HG03457 (cell line): ENCODE results near the gene BBOF1.
"Not testable (repeated sequence)": the region's sequence is repeated elsewhere in the genome, so short reads cannot be mapped to it uniquely, and the experiment has no call there.

ENCODE experiments used
- ATAC-seq: cut with Tn5 transposase; IDR thresholded peaks from one replicate; pipeline ENCODE4 v1.9.1; 2021; ENCODE audit warnings: moderate number of reproducible peaks; ENCODE audit not compliant: unreplicated experiment

BBOF1 gene, protein sequence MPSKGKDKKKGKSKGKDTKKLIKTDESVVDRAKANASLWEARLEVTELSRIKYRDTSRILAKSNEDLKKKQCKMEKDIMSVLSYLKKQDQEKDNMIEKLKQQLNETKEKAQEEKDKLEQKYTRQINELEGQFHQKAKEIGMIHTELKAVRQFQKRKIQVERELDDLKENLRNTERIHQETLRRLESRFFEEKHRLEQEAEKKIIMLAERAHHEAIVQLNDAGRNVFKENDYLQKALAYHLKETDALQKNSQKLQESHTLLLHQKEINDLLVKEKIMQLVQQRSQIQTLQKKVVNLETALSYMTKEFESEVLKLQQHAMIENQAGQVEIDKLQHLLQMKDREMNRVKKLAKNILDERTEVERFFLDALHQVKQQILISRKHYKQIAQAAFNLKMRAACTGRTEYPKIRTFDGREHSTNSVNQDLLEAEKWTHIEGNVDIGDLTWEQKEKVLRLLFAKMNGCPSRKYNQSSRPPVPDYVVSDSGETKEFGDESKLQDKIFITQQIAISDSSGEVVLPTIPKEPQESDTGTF

DNA sequence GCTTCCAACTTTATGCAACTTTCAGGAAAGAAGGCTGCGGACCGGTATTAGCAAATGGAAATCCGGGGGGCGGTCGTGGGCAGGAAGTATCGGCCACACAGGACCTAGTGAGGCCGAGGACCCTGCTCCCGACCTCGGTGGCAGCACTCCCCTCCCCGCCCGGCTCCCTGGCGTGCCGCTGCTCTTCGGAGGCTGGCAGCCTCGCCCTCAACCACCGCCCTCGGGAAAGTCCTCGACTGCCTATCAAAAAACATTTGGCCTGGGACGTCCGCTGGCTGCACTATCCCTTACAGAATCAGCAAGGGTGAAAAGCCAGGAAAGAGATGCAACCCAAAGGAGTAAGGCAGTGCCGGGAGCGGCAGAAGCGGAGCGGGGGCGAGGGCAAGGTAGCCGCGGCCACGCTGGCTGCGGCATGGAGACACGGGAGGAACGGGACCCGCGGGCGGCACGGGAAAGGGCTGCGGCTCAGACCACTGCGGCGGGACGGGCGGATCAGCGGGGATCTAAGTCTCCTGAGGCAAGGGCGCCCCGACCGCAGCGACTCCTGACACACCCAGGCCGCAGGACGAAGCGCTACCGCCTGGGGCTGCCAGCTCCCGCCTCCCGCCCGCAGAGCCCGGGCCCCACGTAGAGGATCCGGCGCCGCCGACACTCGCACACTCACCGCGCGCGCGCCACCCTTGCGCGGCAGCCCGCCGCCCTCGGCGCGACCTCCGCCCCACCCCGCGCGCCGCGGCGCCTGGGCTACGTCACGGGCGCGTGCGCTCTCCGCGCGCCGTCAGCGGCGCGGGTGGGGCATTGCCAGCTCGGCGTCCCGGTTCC lies at the start of gene BBOF1, which contains the start of gene ENTPD5:
BBOF1 (plus strand) TSS at position 764 of the 822 bp plus-strand sequence. CDS start 130 bp downstream, outside the sequence.
ENTPD5 (minus strand) TSS at position 703 of the 822 bp plus-strand sequence. CDS start 31,186 bp downstream, outside the sequence.
- peak; percentile 68 for ATAC-seq

DNA sequence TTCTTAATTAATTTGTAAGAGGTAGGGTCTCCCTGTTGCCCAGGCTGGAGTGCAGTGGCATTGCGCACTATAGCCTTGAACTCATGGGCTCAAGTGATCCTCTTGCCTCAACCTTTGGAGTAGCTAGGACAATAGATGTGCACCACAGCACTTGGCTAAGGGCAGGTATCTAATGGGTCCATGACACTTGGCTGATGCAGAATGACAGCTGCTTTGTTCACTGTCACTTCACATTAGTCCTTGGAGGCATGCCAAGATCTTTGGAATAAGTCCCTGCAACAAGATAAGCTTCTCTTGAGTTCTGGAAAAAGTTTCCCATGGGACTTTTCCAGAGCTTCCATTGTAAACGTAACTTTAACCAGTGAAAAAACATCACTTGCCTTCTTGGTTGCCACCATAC lies 45.7 kb upstream of the BBOF1 start:
- no peak for ATAC-seq

DNA sequence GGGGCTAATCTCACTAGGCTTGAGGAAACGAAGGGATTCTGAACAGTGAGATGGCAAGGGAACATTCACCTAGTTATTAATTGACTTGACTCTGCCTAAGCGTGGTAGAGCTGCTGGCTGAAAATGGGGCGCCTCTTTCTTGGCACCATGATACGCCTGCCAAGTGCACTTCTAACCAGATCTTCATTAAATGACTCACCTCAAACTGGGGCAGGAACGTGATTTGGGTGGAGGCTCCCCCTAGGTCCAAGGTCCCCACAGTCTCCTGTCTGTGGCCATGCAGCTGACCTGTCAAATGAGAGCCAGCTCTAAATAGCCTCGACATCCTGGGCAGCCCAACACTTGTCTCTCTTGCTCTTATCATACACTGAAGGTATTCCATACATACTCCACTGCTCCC lies 43.0 kb upstream of the BBOF1 start:
- no peak for ATAC-seq

DNA sequence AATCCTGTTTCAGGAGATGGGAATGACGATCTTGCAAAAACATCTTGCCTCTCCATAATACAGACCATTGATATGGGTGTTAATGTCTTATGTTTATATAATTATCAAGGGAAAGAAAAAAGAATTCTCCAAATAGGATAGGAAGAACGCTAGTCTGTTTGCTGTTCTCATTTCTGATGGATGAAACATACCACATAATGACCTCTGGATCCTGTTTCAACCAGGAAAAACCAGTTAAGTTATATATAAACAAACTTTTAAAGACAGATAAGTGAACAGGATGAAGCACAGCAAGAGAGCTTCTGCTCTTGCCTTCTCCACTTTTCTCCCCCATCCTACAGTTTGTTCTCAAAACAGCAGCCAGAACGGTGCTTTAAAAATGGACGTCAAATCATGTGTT lies 41.3 kb upstream of the BBOF1 start:
- ATAC-seq, result no peak

DNA sequence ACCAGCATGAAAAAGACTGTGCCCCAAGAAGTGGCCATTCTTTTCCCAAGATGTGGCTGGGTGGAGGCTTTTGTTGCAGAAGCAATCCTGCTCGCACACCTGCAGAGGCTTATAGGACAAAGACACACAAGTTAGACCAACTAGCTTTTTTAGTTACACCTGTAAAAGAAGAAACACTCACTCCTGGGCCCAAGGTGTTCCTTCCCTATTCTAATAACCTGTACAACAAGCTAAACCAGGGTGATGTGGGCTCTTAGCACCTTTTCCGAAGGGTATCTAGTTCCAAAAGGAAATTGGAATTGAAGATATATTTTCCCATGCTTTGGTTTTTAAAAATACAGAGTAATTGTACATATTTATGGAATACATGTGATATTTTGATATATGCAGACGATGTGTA lies 31.1 kb upstream of the BBOF1 start:
- ATAC-seq, result no peak

DNA sequence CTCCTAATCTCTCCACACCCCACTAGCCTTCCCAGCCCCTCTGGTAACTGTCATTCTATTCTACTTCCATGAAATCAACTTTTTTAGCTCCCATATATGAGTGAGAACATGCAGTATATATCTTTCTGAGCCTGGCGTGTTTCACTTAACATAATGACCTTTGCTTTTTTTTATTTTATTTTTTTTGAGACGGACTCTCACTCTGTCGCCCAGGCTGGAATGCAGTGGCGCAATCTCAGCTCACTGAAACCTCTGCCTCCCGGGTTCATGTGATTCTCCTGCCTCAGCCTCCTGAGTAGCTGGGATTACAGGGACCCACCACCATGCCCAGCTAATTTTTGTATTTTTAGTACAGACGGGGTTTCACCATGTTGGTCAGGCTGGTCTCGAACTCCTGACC lies 30.5 kb upstream of the BBOF1 start:
- ATAC-seq, result not testable (repeated sequence)

DNA sequence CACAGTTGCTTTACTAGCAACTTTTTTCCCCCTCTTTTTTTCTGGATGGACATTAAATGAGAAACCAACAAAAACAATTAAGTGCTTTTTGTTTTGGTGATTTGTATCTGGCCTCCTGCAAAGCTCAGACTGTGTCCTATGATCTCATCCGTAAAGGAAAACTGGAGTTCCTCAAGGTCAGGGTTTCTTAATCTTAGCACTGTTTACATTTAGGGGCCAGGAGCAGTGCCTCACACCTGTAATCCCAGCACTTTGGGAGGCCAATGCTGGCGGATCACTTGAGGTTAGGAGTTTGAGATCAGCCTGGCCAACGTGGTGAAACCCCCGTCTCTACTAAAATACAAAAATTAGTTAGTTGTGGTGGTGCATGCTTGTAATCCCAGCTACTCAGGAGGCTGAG lies 28.1 kb upstream of the BBOF1 start:
- no peak for ATAC-seq

DNA sequence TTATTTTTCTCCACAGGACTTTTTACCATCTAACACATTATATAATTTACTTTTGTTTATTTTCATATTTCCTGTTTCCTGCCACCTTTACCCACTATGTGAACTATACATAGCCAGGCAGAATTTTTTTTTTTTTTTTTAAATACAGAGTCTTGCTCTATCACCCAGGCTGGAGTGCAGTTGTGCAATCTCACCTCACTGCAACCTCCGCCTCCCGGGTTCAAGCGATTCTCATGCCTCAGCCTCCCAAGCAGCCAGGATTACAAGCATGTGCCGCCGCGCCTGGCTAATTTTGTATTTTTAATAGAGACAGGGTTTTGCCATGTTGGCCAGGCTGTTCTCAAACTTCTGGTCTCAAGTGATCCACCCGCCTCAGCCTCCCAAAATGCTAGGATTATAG lies 24.2 kb upstream of the BBOF1 start:
- ATAC-seq, result not testable (repeated sequence)

DNA sequence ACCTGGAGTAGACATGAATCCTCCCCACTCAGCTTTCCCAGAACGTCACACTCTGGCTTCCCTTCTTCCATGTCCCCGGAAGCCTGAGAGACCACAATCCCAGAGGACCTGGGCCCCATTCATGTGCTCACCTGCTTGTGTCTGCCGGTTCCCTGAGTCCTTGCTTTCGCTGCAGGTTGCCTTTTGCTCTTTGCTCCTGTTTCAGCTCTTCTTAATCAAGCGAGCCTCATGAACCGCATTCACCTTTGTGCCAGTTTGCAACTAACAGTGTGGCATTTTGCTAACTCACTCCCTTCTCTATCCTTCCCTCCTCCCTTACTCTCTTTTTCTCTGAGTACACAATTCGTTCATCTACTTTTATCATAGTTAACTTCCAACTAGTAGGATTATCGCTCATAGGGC lies 23.2 kb upstream of the BBOF1 start:
- ATAC-seq, result no peak

DNA sequence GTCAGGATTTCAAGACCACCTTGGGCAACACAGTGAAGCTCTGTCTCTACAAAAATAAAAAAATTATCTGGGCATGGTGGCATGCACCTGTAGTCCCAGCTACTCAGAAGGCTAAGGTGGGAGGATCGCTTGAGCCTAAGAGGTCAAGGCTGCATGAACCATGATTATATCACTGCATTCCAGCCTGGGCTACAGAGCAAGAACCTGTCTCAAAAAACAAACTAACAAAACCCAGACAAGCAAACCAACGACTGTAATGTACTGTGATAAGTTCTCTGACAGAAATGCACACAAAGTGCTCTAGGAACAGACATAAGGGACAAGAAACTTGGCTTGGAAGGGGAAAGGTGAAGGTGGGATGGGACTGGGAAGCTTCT lies 22.4 kb upstream of the BBOF1 start:
- no peak for ATAC-seq

DNA sequence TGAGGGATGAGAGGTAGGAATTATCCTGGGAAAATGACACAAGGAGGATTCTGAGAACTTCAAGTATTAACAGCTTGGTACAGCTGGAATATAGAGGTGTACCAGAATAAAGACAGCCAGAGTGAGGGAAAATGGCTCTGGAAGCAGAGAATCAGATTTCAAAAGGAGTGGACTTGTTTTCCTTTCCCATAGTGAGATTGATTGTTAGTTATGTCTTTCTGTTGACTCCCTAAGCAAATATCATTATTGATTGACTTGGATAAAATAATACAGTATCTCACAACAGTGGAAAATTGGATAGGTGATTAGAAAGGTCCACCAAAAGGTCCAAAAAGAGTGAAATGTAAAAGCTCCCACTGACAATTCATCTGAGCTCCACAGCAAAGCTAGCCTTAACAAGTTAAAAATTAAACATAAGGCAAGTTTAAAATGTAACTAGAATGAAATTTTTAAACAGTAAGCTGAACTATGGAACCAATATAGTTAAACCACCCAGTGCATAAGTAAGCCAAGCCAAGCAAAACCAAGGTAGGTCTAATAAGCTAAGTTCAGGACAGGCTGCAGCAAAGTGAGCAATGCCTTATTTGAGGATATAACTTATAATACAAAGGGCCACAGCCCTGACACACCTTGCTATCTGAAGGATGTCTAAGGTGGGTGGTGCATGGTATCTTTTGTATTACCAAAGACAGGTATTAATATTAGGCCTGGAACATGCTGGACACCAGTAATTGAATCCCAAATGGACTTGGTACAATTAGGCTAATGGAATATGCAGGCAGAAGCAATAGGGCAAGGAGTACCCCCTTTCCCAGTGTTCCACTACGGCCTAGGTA lies 21.8 kb upstream of the BBOF1 start:
- ATAC-seq, result no peak

DNA sequence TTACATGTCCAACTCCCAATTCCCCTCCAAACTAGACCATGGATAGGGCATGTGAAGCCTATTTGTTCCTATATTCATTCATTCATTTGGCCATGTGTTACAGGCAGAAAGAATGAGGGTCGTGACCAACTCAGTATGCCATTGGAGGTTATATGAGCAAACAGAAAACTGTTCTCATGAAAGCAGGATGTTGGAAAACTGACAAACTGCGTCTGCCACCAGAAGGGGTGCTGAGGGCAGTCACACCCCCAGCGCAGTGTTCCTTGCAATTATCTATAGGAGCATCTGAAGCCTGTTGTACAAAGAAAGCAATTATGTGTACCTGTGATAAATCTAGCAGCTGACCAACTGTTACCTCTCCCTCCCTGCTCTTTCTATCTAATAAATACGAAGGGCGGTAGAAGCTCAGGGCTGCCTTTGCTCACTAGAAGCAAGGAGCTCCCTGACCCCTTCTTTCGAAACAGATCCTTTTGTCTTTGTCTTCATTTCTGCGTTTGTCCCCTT lies 21.2 kb upstream of the BBOF1 start:
- no peak for ATAC-seq

DNA sequence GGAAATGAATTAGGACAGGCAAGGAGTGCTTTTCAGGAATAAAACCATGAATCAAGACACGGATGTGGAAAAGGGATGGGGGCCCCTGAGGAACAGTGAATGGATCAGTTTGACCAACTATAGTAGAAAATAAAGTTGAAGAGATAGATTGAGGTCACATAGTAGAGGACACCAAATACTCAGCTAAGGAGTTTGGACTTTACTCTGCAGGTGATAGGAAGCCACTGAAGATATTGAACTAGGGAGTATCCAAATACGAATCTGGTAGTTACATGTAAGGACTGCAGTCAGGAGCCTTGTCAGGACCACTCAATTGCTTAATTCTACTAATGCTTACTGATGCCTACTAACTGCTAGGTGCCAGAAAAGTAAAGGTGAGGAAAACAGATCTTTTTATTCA lies 20.4 kb upstream of the BBOF1 start:
- ATAC-seq, result no peak

DNA sequence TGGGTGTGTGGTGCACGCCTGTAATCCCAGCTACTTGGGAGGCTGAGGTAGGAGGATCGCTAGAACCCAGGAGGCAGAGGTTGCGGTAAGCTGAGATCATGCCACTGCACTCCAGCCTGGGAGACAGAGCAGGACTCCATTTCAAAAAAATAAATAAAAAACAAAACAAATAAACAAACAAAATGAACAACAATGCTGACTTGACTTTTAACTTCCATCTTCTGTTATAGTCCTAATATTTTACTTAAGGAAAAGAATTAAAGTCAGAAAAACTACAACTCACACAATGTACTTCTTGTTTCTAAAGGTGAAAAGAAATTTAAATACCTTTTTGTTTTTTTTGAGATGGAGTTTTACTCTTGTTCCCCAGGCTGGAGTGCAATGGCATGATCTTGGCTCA lies 13.5 kb upstream of the BBOF1 start:
- not testable (repeated sequence) for ATAC-seq

DNA sequence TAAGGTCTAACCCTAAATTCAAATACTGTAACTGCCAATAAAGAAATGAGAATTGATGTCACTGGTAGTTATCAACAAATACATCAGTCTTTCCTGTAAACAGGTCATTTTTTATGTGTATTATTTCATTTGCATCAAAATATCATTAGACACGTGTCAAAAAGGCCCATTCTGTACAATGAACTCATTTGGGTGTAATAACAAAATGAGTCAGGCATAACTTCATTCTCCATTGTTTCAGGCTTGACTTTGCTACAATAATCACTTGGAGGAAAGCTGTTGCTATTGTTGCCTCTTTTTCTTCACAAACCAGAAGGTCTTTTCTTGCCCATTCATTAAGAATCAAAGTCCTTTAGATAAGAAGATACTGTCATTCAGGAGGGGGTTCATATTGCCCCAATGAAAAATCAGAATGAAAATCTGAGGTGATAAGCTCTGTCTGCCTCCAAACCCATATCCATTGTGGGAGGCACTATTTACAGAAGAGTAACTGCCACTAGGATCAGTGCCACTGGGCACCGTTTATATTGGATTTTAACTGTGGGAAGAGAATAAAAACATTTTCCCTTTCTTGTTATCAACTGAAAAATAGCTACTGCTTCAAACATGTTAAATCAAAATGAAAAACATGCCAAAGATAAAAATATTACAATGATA lies 10.2 kb upstream of the BBOF1 start:
- ATAC-seq, result no peak

DNA sequence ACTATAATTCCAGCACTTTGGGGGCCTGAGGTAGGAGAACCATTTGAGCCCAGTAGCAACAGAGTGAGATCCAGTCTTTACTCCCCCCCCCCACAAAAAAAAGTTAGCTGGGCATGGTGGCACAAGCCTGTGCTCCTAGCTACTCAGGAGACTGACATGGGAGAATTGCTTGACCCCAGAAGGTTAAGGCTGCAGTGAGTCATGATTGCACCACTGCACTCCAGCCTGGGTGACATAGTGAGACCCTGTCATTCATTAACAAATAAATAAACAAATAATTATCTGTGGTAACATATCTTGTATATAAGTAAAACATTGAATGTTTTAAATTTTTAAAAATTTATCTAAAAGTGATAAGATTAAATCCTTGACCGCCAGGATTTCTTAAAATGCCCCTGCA lies 4.8 kb upstream of the BBOF1 start:
- no peak for ATAC-seq

DNA sequence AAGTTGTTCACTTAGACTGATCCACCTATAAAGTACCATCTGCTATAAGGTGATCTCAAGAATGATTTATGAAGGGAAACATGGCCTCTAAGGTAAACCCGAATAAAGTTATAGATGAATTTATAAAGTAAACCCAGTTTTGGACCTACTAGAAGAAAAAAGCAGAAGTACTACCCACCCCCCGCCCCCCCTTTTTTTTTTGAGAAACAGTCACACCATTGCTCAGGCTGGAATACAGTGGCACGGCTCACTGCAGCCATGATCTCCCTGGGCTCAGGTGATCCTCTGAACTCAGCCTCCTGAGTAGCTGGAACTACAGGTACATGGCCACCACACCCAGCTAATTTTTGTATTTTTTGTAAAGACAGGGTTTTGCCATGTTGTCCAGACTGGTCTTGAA lies 4.0 kb upstream of the BBOF1 start:
- ATAC-seq, result no peak

DNA sequence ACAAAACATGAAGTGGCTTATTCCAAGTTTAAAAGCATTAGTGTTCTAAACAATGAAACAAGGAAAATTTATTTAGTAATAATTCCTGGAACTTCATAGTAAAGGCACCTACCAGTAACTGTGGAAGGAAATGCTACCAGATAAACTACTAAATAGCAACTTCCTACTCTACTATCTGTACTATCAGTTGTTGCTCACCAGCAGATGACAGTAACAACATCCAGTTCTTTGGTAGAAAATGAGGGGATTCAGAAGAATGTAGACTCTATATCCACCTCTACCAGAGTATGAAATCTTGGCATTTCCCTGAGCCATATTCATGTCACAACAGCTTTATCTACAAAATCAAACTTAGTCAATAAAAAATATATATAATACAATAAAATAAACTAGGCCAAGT lies 3.2 kb upstream of the BBOF1 start:
- no peak for ATAC-seq

DNA sequence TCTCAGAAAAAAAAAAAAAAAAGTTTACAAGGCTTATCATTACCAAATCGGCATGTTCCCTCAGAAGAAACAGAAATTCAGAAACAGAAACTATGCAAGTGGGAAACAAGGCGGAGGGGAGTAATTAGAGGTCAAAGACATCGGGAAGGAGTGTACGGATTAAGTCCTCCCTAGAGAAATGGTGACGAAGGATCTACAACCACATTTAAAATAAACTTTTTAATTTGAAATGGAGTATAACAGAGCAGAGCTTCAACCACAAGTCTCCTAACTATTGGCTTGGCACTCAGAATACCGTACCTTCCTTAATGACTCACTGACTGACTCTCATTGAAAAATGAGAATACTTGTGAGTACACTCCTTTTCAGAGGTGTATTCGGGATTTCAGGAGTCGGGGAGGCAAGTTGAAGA lies 969 bp upstream of the BBOF1 start:
- no peak for ATAC-seq
